Activated B cell treated with CpG ODN at 0.5 μM for 24 hours (primary cell): ENCODE data around the gene MYO1F. TPM values are rescaled to one million over a fixed set of nuclear protein-coding genes. Genes with fewer than 3 reads are reported as not detected.

Source experiments
- ATAC-seq: fragments of 200-7000 bp; cut with Tn5 transposase; one replicate; pipeline ENCODE4 v1.10.0; 2021; ENCODE audit warnings: low read depth, mild to moderate bottlenecking, moderate library complexity
- CTCF ChIA-PET: fragments of 350-600 bp; sonication (Branson Sonifier 250); formaldehyde crosslinking; loops from one replicate; lab custom pipeline; 2021; ENCODE audit warnings: antibody characterized with exemption; lab: Charles Lee
- POLR2A ChIA-PET: fragments of 350-600 bp; sonication (Branson Sonifier 250); formaldehyde crosslinking; loops from one replicate; lab custom pipeline; 2021; ENCODE audit warnings: antibody characterized with exemption; lab: Charles Lee
- DNase-seq: peaks from one replicate; pipeline ENCODE4 v3.0.0; 2022
- H3K27ac Mint-ChIP-seq: one replicate; pipeline ENCODE4 v1.8.0; 2020; ENCODE audit warnings: mixed read lengths
- H3K27me3 Mint-ChIP-seq: one replicate; pipeline ENCODE4 v1.8.0; 2021; ENCODE audit warnings: mixed read lengths
- H3K36me3 Mint-ChIP-seq: one replicate; pipeline ENCODE4 v1.8.0; 2021; ENCODE audit warnings: low read depth, mixed read lengths
- H3K4me1 Mint-ChIP-seq: one replicate; pipeline ENCODE4 v1.8.0; 2021; ENCODE audit warnings: mixed read lengths
- H3K4me3 Mint-ChIP-seq: one replicate; pipeline ENCODE4 v1.8.0; 2020; ENCODE audit warnings: mild to moderate bottlenecking, mixed read lengths
- H3K9me3 Mint-ChIP-seq: one replicate; pipeline ENCODE4 v1.8.0; 2020; ENCODE audit warnings: mixed read lengths
- CTCF ChIP-seq: fragments of 200-600 bp; IDR thresholded peaks from one replicate; pipeline ENCODE4 v1.8.0; 2022; ENCODE audit warnings: antibody characterized with exemption, mild to moderate bottlenecking
- intact Hi-C: fragments of 100-400 bp; cut with micrococcal nuclease; formaldehyde crosslinking; loops from one replicate; pipeline ENCODE4 v1.15.1; 2024
- total RNA-seq: library from RNA; stranded (reverse); gene quantifications from 2 replicates; pipeline ENCODE4 v1.2.3, GENCODE V29; 2022

Gene MYO1F
- total RNA-seq, 1 donor from 2014 or later = 63.8 TPM

DNA sequence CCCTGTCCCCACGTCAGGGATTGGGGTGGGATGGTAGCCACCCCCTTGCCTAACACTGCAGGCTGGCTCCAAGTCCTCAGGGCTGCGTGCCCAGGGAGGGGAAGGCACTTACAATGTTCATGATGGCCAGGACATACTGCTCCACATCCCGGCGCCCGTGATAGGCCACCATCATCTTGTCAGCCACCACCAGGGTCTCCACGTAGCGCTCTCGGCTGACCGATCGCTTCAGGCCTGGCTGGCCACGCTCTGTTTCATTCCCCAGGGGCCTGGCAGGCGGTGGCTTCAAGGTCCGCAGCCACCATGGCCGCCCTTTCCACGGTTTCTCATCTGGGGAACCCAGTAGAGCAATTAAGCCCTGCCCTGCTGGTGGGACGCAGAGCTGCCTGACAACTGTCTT, 23.6 kb upstream of the MYO1F start:
- no peak overlapping the region for H3K4me3 Mint-ChIP-seq
- ChIA-PET CTCF (no interaction called here), POLR2A (no interaction called here)
- no peaks in the 10 kb centered on the region for H3K4me1 Mint-ChIP-seq
- H3K9me3 Mint-ChIP-seq = peaks cover 3% of the 10 kb centered on the region
- ATAC-seq = no peak
- H3K27ac Mint-ChIP-seq = no peak overlapping the region
- peaks cover 12% of the 10 kb centered on the region for H3K27me3 Mint-ChIP-seq
- no peak for DNase-seq
- intact Hi-C loops = no loop called here
- no peaks in the 10 kb centered on the region for H3K36me3 Mint-ChIP-seq
- TF ChIP-seq CTCF = no peak

DNA sequence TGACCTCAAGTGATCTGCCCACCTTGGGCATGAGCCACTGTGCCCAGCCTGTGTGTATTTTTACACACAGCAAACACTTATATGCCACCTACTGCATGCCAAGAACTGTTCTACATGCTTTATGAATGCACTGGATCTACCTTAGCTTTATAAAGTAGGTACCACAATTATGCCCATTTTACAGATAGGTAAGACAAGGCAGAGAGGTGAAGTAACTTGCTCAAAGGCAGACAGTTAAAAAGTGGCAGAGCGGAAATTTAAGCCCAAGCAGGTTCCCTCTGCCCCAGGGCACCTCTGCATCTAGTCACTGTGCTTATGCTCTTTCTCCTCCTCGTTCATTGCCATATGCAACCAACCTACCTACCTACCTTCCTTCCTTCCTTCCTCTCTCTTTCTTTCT, 22.8 kb upstream of the MYO1F start:
- no peaks in the 10 kb centered on the region for H3K36me3 Mint-ChIP-seq
- H3K9me3 Mint-ChIP-seq = peaks cover 3% of the 10 kb centered on the region
- no peak overlapping the region for H3K4me3 Mint-ChIP-seq
- no peak for ATAC-seq
- TF ChIP-seq CTCF = no peak
- no peak overlapping the region for H3K27ac Mint-ChIP-seq
- no peak for DNase-seq
- ChIA-PET POLR2A (no interaction called here), CTCF (no interaction called here)
- intact Hi-C loops = no loop called here
- H3K4me1 Mint-ChIP-seq = no peaks in the 10 kb centered on the region
- peaks cover 16% of the 10 kb centered on the region for H3K27me3 Mint-ChIP-seq

- no peak for DNase-seq
- POLR2A ChIA-PET = no interaction called here
Measured at GRCh38 chr19:8596168-8596567, 18.9 kb upstream of the MYO1F start.

DNA sequence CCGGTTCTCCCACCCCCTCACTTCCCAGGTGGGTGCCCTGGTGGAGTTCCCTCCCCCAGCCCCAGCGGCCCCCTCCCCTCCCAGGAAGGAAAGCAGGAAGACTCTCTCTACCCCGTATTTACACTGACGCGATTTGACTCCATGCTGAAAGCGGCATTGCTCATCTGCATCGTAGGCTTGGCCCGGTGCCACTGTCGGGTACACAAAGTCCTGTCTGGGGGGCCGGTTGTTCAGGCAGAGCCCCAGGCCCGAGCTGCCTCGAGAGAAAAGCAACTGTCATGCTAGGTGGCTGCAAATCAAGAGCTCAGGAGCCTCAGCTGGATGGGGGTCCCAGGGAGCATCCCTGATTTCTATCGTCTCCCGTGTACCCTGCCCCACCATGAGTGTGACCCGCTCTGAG, 18.4 kb upstream of the MYO1F start:
- POLR2A ChIA-PET = no interaction called here

More at GRCh38 chr19:8596168-8596567, 18.9 kb upstream of the MYO1F start:
- no peak overlapping the region for H3K4me3 Mint-ChIP-seq
- H3K4me1 Mint-ChIP-seq = peaks cover 15% of the 10 kb centered on the region
- CTCF ChIA-PET = interaction anchor here (4.2 kb wide), 1 partner anchor 16 kb away, joined by 28 read pairs; the partner anchor contains the start of gene MYO1F
- peaks cover 10% of the 10 kb centered on the region for H3K9me3 Mint-ChIP-seq
- intact Hi-C loops = no loop called here
- H3K27me3 Mint-ChIP-seq = peaks cover 44% of the 10 kb centered on the region
- TF ChIP-seq CTCF = no peak
- no peak overlapping the region for H3K27ac Mint-ChIP-seq
- H3K36me3 Mint-ChIP-seq = no peaks in the 10 kb centered on the region
- no peak for ATAC-seq

DNA sequence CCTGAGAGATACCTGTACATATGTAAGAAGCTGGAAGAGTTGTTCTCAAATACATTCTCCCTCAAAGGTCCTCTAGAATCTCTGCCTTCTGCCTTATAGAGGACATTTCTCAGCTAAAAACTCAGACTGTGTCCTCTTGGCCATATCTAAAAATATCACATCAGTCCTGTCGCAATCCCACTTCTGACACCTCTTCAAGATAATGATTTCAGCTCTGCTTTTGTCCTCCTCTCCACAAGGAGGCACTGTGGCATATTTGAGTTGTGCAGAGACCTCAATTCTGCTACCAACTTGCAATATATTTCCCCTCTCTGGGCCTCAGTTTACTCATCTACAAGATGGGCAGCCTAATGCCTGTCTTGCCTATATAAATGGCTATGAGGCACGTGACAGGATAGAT, 16.7 kb upstream of the MYO1F start:
- no peaks in the 10 kb centered on the region for H3K36me3 Mint-ChIP-seq
- peaks cover 10% of the 10 kb centered on the region for H3K9me3 Mint-ChIP-seq
- no peak for TF ChIP-seq CTCF
- peaks cover 44% of the 10 kb centered on the region for H3K27me3 Mint-ChIP-seq
- ChIA-PET POLR2A (no interaction called here), CTCF (interaction anchor here (4.2 kb wide), 1 partner anchor 14 kb away, joined by 28 read pairs; the partner anchor contains the start of gene MYO1F)
- DNase-seq = no peak
- no peak overlapping the region for H3K27ac Mint-ChIP-seq
- peaks cover 15% of the 10 kb centered on the region for H3K4me1 Mint-ChIP-seq
- H3K4me3 Mint-ChIP-seq = no peak overlapping the region
- ATAC-seq = no peak
- intact Hi-C loops = no loop called here

More for the DNA sequence above, 18.4 kb upstream of the MYO1F start:
- Mint-ChIP-seq H3K4me3 (no peak overlapping the region), H3K27ac (no peak overlapping the region), H3K36me3 (no peaks in the 10 kb centered on the region), H3K9me3 (peaks cover 10% of the 10 kb centered on the region), H3K27me3 (peaks cover 44% of the 10 kb centered on the region), H3K4me1 (peaks cover 15% of the 10 kb centered on the region)
- TF ChIP-seq CTCF = no peak
- DNase-seq (no peak), ATAC-seq (no peak)
- CTCF ChIA-PET = interaction anchor here (4.2 kb wide), 1 partner anchor 16 kb away, joined by 28 read pairs; the partner anchor contains the start of gene MYO1F
- intact Hi-C loops = no loop called here
